Measurements from ENCODE around the gene TRABD2B.

- TF ChIP-seq, protein P1, sequence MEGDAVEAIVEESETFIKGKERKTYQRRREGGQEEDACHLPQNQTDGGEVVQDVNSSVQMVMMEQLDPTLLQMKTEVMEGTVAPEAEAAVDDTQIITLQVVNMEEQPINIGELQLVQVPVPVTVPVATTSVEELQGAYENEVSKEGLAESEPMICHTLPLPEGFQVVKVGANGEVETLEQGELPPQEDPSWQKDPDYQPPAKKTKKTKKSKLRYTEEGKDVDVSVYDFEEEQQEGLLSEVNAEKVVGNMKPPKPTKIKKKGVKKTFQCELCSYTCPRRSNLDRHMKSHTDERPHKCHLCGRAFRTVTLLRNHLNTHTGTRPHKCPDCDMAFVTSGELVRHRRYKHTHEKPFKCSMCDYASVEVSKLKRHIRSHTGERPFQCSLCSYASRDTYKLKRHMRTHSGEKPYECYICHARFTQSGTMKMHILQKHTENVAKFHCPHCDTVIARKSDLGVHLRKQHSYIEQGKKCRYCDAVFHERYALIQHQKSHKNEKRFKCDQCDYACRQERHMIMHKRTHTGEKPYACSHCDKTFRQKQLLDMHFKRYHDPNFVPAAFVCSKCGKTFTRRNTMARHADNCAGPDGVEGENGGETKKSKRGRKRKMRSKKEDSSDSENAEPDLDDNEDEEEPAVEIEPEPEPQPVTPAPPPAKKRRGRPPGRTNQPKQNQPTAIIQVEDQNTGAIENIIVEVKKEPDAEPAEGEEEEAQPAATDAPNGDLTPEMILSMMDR (IDR thresholded peaks at IDR 0.05; ENCODE audit: insufficient read depth, low read length, poor library complexity, severe bottlenecking): no peak
- no peak for TF ChIP-seq EZH2phosphoT487 (conservative IDR thresholded peaks at IDR 0.05; ENCODE audit: low read length)
These were observed 93.5 kb downstream of the TRABD2B start for GRCh38 chr1:47903723-47904122.
